HepG2 (cell line): ENCODE results near the gene YIPF1. TPM values are rescaled to one million over a fixed set of nuclear protein-coding genes. Genes with fewer than 3 reads are reported as not detected.
A peak's percentile ranks its signal among the peaks of the same experiment; 100 is the strongest.

Experiments
- ARHGAP35 ChIP-seq: sonication (generic); formaldehyde crosslinking; IDR thresholded peaks from 2 replicates; pipeline ENCODE4 v1.9.0; 2022; ENCODE audit warnings: mild to moderate bottlenecking, inconsistent platforms, moderate library complexity, missing genetic modification reagents, borderline replicate concordance
- ATF7-NPFF ChIP-seq: sonication (generic); formaldehyde crosslinking; IDR thresholded peaks from 2 replicates; pipeline ENCODE4 v1.8.1; 2023; ENCODE audit warnings: mild to moderate bottlenecking, low read depth, missing genetic modification reagents, moderate library complexity
- ATRX ChIP-seq: sonication (generic); formaldehyde crosslinking; IDR thresholded peaks from 2 replicates; pipeline ENCODE4 v1.4.0; 2020; ENCODE audit warnings: missing genetic modification reagents, borderline replicate concordance
- ESRRA ChIP-seq: sonication (generic); formaldehyde crosslinking; IDR thresholded peaks from 2 replicates; pipeline ENCODE4 v1.5.1; 2020; ENCODE audit warnings: mild to moderate bottlenecking, low read depth, missing genetic modification reagents
- GATAD1 ChIP-seq: IDR thresholded peaks from 2 replicates; pipeline ENCODE4 v1.6.1; 2016; ENCODE audit warnings: missing genetic modification reagents, missing compliant biosample characterization
- GPN1 ChIP-seq: sonication (generic); formaldehyde crosslinking; IDR thresholded peaks from 2 replicates; pipeline ENCODE4 v1.5.1; 2020; ENCODE audit warnings: missing genetic modification reagents, borderline replicate concordance
- IRX3 ChIP-seq: sonication (generic); formaldehyde crosslinking; IDR thresholded peaks from 2 replicates; pipeline ENCODE4 v1.8.1; 2023; ENCODE audit warnings: mild to moderate bottlenecking, low read depth, missing genetic modification reagents, borderline replicate concordance
- KDM1A ChIP-seq: IDR thresholded peaks from 2 replicates; pipeline ENCODE4 v1.6.1; 2016; ENCODE audit warnings: missing compliant biosample characterization
- KLF9 ChIP-seq: IDR thresholded peaks from 2 replicates; pipeline ENCODE4 v1.6.1; 2016; ENCODE audit warnings: low read depth
- MTA1 ChIP-seq: sonication (generic); formaldehyde crosslinking; IDR thresholded peaks from 2 replicates; pipeline ENCODE4 v1.4.0; 2020; ENCODE audit warnings: missing genetic modification reagents, mild to moderate bottlenecking, borderline replicate concordance
- NAIF1 ChIP-seq: sonication (generic); formaldehyde crosslinking; IDR thresholded peaks from 2 replicates; pipeline ENCODE4 v1.5.0; 2020; ENCODE audit warnings: mild to moderate bottlenecking, missing genetic modification reagents, borderline replicate concordance
- NCOA5 ChIP-seq: sonication (generic); formaldehyde crosslinking; IDR thresholded peaks from 2 replicates; pipeline ENCODE4 v1.4.0; 2020; ENCODE audit warnings: missing genetic modification reagents
- NCOR1 ChIP-seq: fragments of 200-600 bp; sonication (generic); IDR thresholded peaks from 2 replicates; pipeline ENCODE4 v1.7.0; 2017; ENCODE audit warnings: antibody characterized with exemption, low read length, borderline replicate concordance
- PAF1 ChIP-seq: IDR thresholded peaks from 2 replicates; pipeline ENCODE4 v1.6.1; 2016; ENCODE audit warnings: missing genetic modification reagents, missing compliant biosample characterization
- RELA ChIP-seq: sonication (generic); formaldehyde crosslinking; IDR thresholded peaks from 2 replicates; pipeline ENCODE4 v1.4.0; 2020; ENCODE audit warnings: missing genetic modification reagents
- SMAD3 ChIP-seq: sonication (generic); formaldehyde crosslinking; IDR thresholded peaks from 2 replicates; pipeline ENCODE4 v1.4.0; 2020; ENCODE audit warnings: missing genetic modification reagents
- WIZ ChIP-seq: sonication (generic); formaldehyde crosslinking; IDR thresholded peaks from 2 replicates; pipeline ENCODE4 v1.5.1; 2020; ENCODE audit warnings: mild to moderate bottlenecking, missing genetic modification reagents
- ZFP90 ChIP-seq: sonication (generic); formaldehyde crosslinking; IDR thresholded peaks from 2 replicates; pipeline ENCODE4 v1.8.0; 2022; ENCODE audit warnings: missing genetic modification reagents, mild to moderate bottlenecking, inconsistent platforms, borderline replicate concordance
- ZNF121 ChIP-seq: sonication (generic); formaldehyde crosslinking; IDR thresholded peaks from 2 replicates; pipeline ENCODE4 v1.5.0; 2020; ENCODE audit warnings: mild to moderate bottlenecking, missing genetic modification reagents
- ZNF263 ChIP-seq: sonication (generic); formaldehyde crosslinking; IDR thresholded peaks from 2 replicates; pipeline ENCODE4 v1.4.0; 2020; ENCODE audit warnings: missing genetic modification reagents
- ZNF274 ChIP-seq: sonication (generic); formaldehyde crosslinking; IDR thresholded peaks from 2 replicates; pipeline ENCODE4 v1.5.1; 2020; ENCODE audit warnings: mild to moderate bottlenecking, missing genetic modification reagents
- ZNF644 ChIP-seq: IDR thresholded peaks from 2 replicates; pipeline ENCODE4 v1.6.1; 2016; ENCODE audit warnings: low read depth
- ZNF761 ChIP-seq: sonication (generic); formaldehyde crosslinking; conservative IDR thresholded peaks from 2 replicates; pipeline ENCODE4 v1.4.0; 2020; ENCODE audit warnings: mild to moderate bottlenecking, missing genetic modification reagents
- ZNF766 ChIP-seq: sonication (generic); formaldehyde crosslinking; IDR thresholded peaks from 2 replicates; pipeline ENCODE4 v1.5.0; 2020; ENCODE audit warnings: missing genetic modification reagents, borderline replicate concordance
- ZNF772 ChIP-seq: sonication (generic); formaldehyde crosslinking; IDR thresholded peaks from 2 replicates; pipeline ENCODE4 v1.5.0; 2020; ENCODE audit warnings: mild to moderate bottlenecking, missing genetic modification reagents
- ZNF776 ChIP-seq: sonication (generic); formaldehyde crosslinking; IDR thresholded peaks from 2 replicates; pipeline ENCODE4 v1.4.0; 2020; ENCODE audit warnings: mild to moderate bottlenecking, missing genetic modification reagents
- polyA plus RNA-seq, 8 experiments: library from polyadenylated mRNA; depleted of rRNA in 3 of 8; stranded (reverse) in 7 of 8; unstranded in 1 of 8; fragments of >200 nt; fragmentation: Illumina TruSeq in 4 of 8; extraction: Trizol in 4 of 8; gene quantifications; 2 replicates each; pipeline versions ENCODE4 v1.2.1 to v1.2.3, GENCODE V29; 2011 to 2016; ENCODE audit warnings: low read depth in 4 of 8, missing spikeins in 1 of 8, mixed read lengths in 1 of 8; ENCODE audit not compliant: insufficient read depth in 1 of 8
- total RNA-seq, 5 experiments: library from RNA; depleted of rRNA; stranded (reverse); fragments of >200 nt; fragmentation: Illumina TruSeq; extraction: Trizol; gene quantifications; 2 replicates each; pipeline ENCODE4 v1.2.3, GENCODE V29; 2016; ENCODE audit warnings: low read depth in 1 of 5
- TF ChIP-seq, protein P1 (sequence below): IDR thresholded peaks from 2 replicates; pipeline ENCODE4 v1.6.1; 2016; ENCODE audit warnings: mild to moderate bottlenecking
- TF ChIP-seq, protein P2 (sequence below): sonication (generic); formaldehyde crosslinking; IDR thresholded peaks from 2 replicates; pipeline ENCODE4 v1.4.0; 2020; ENCODE audit warnings: missing genetic modification reagents, borderline replicate concordance
- TF ChIP-seq, protein P3 (sequence below): sonication (generic); formaldehyde crosslinking; IDR thresholded peaks from 2 replicates; pipeline ENCODE4 v1.5.1; 2020; ENCODE audit warnings: missing genetic modification reagents, mild to moderate bottlenecking, borderline replicate concordance
- TF ChIP-seq, protein P4 (sequence below): sonication (generic); formaldehyde crosslinking; IDR thresholded peaks from 2 replicates; pipeline ENCODE4 v1.8.1; 2023; ENCODE audit warnings: mild to moderate bottlenecking, missing genetic modification reagents

The YIPF1 gene
- total and polyA plus RNA-seq, 2 of the 13 experiments (the other 11 are each of a cell fraction or from before 2014, with no cell fraction given) = 21.1 to 31.9 TPM

DNA sequence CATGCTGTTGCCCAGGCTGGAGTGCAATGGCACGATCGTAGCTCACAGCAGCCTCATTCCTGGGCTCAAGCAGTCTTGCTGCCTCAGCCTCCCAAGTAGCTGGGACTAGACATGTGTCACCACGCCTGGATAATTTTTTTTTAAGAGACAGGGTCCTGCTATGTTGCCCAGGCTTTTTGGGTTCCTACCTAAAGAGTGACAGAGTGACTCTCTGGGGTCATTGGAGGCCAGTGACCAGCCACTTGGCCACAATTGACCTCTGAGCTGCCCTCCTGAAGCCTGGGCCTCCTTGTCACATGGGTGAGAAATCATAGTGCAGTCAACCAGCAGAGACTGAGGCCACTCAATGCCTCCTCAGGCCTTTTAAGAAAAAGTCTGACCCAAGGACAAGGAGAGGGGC lies 10.1 kb upstream of the YIPF1 start (continued):
- no peak for TF ChIP-seq ATRX (CRISPR knock-in tag)
- TF ChIP-seq, protein P1, sequence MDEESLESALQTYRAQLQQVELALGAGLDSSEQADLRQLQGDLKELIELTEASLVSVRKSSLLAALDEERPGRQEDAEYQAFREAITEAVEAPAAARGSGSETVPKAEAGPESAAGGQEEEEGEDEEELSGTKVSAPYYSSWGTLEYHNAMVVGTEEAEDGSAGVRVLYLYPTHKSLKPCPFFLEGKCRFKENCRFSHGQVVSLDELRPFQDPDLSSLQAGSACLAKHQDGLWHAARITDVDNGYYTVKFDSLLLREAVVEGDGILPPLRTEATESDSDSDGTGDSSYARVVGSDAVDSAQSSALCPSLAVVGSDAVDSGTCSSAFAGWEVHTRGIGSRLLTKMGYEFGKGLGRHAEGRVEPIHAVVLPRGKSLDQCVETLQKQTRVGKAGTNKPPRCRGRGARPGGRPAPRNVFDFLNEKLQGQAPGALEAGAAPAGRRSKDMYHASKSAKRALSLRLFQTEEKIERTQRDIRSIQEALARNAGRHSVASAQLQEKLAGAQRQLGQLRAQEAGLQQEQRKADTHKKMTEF = 0 out of 2 replicates have a peak, but pooled peaks have one; percentile 8
- no peak for TF ChIP-seq PAF1 (CRISPR knock-in tag)
- TF ChIP-seq ZNF263 (CRISPR knock-in tag) = no peak
- TF ChIP-seq, protein P2, sequence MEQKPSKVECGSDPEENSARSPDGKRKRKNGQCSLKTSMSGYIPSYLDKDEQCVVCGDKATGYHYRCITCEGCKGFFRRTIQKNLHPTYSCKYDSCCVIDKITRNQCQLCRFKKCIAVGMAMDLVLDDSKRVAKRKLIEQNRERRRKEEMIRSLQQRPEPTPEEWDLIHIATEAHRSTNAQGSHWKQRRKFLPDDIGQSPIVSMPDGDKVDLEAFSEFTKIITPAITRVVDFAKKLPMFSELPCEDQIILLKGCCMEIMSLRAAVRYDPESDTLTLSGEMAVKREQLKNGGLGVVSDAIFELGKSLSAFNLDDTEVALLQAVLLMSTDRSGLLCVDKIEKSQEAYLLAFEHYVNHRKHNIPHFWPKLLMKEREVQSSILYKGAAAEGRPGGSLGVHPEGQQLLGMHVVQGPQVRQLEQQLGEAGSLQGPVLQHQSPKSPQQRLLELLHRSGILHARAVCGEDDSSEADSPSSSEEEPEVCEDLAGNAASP (CRISPR knock-in tag) = peak; percentile 87; the same call in 1 of the 2 replicates
- 0 out of 2 replicates have a peak, but pooled peaks have one; percentile 28 for TF ChIP-seq ZNF274 (CRISPR knock-in tag)
- TF ChIP-seq ZNF772 (CRISPR knock-in tag) = no peak
- no peak for TF ChIP-seq GPN1 (CRISPR knock-in tag)
- TF ChIP-seq, protein P3, sequence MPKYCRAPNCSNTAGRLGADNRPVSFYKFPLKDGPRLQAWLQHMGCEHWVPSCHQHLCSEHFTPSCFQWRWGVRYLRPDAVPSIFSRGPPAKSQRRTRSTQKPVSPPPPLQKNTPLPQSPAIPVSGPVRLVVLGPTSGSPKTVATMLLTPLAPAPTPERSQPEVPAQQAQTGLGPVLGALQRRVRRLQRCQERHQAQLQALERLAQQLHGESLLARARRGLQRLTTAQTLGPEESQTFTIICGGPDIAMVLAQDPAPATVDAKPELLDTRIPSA = no peak
- TF ChIP-seq RELA (CRISPR knock-in tag) = no peak
- TF ChIP-seq ZNF121 (CRISPR knock-in tag) = peak; percentile 96
- TF ChIP-seq ZNF644 = no peak
- TF ChIP-seq KDM1A (CRISPR knock-in tag) = no peak
- TF ChIP-seq SMAD3 (CRISPR knock-in tag) = no peak
- no peak for TF ChIP-seq MTA1 (CRISPR knock-in tag)
- TF ChIP-seq WIZ (CRISPR knock-in tag) = no peak
- TF ChIP-seq, protein P4, sequence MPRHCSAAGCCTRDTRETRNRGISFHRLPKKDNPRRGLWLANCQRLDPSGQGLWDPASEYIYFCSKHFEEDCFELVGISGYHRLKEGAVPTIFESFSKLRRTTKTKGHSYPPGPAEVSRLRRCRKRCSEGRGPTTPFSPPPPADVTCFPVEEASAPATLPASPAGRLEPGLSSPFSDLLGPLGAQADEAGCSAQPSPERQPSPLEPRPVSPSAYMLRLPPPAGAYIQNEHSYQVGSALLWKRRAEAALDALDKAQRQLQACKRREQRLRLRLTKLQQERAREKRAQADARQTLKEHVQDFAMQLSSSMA (CRISPR knock-in tag) = no peak
- no peak for TF ChIP-seq ARHGAP35
- TF ChIP-seq NAIF1 (CRISPR knock-in tag) = no peak
- no peak for TF ChIP-seq ATF7-NPFF
- TF ChIP-seq NCOA5 (CRISPR knock-in tag) = no peak
- TF ChIP-seq NCOR1 = peak; percentile 17; the same call in 1 of the 2 replicates
- no peak for TF ChIP-seq GATAD1
- no peak for TF ChIP-seq ZNF776
- TF ChIP-seq KLF9 = no peak
- TF ChIP-seq ZNF766 (CRISPR knock-in tag) = no peak
- TF ChIP-seq ESRRA (CRISPR knock-in tag) = no peak
- no peak for TF ChIP-seq ZNF761 (CRISPR knock-in tag)
- TF ChIP-seq ZFP90 = no peak
- TF ChIP-seq IRX3 = no peak
